Measurements from ENCODE around the gene GRID2. TPM values are rescaled to one million over a fixed set of nuclear protein-coding genes. Genes with fewer than 3 reads are reported as not detected.

The GRID2 gene
- polyA plus RNA-seq, 1 of the 3 experiments (the other 2 are of a cell fraction): not detected

- CTCF ChIA-PET: no interaction called here
Observed at GRCh38 chr4:93368968-93369367, 1065.2 kb downstream of the GRID2 start.

More at GRCh38 chr4:93368968-93369367, 1065.2 kb downstream of the GRID2 start:
- no peak for DNase-seq
- POLR2A ChIA-PET: no interaction called here
- Histone ChIP-seq H3K9ac (no peak overlapping the region), H3K4me1 (ENCODE audit: control insufficient read depth in 1 of 2, insufficient read depth in 2 of 2, low read depth in 1 of 2, low read length in 1 of 2) (no peaks in the 10 kb centered on the region), H3K9me3 (0 out of 2 replicates have a peak, but pooled peaks cover under 1% of the 10 kb centered on the region), H3K4me2 (no peak overlapping the region), H3K27ac (ENCODE audit: low read depth in 2 of 2, low read length in 1 of 2) (no peak overlapping the region), H3F3A (replicated peaks; ENCODE audit: insufficient read depth) (no peaks in the 10 kb centered on the region), H3K4me3 (ENCODE audit: low read depth in 2 of 2, low read length in 1 of 2) (no peak overlapping the region), H3K27me3 (ENCODE audit: insufficient read depth) (no peaks in the 10 kb centered on the region), H2AFZ (ENCODE audit: low read depth) (no peak overlapping the region), H3K79me2 (ENCODE audit: insufficient read depth) (no peaks in the 10 kb centered on the region), H4K20me1 (ENCODE audit: insufficient read depth) (no peaks in the 10 kb centered on the region), H3K36me3 (replicated peaks in 1 of 2; ENCODE audit: control insufficient read depth in 1 of 2, insufficient read depth in 2 of 2, low read length in 1 of 2) (no peaks in the 10 kb centered on the region), H3K9me2 (no peaks in the 10 kb centered on the region)
- WGBS (ENCODE audit: low lambda C conversion rate): 53% methylated on average over 4 of the region's 4 CpGs
- TF ChIP-seq ELF1 (IDR thresholded peaks at IDR 0.05) (no peak), POLR2AphosphoS5 (IDR thresholded peaks at IDR 0.05; ENCODE audit: low read depth, low read length) (no peak), RXRA (IDR thresholded peaks at IDR 0.05; ENCODE audit: borderline replicate concordance, low read depth) (no peak), TAF1 (IDR thresholded peaks at IDR 0.05; ENCODE audit: borderline replicate concordance, low read depth, low read length) (no peak), EZH2phosphoT487 (IDR thresholded peaks at IDR 0.05; ENCODE audit: borderline replicate concordance, low read depth) (no peak), RCOR1 (IDR thresholded peaks at IDR 0.05; ENCODE audit: low read length) (no peak), NFIC (IDR thresholded peaks at IDR 0.05; ENCODE audit: borderline replicate concordance) (no peak), MXI1 (IDR thresholded peaks at IDR 0.05; ENCODE audit: low read depth, low read length) (no peak), RAD21 (IDR thresholded peaks at IDR 0.05; ENCODE audit: low read length) (no peak), GABPA (IDR thresholded peaks at IDR 0.05; ENCODE audit: low read depth) (no peak), CTCF (IDR thresholded peaks at IDR 0.05) (no peak), MAX (IDR thresholded peaks at IDR 0.05; ENCODE audit: low read depth) (no peak), FOXM1 (IDR thresholded peaks at IDR 0.05; ENCODE audit: low read depth) (no peak), MEF2A (IDR thresholded peaks at IDR 0.05; ENCODE audit: borderline replicate concordance, low read depth) (no peak), IRF3 (IDR thresholded peaks at IDR 0.05; ENCODE audit: low read depth, low read length) (no peak), USF2 (IDR thresholded peaks at IDR 0.05; ENCODE audit: borderline replicate concordance, low read depth, low read length) (no peak), USF1 (IDR thresholded peaks at IDR 0.05; ENCODE audit: borderline replicate concordance, low read depth) (no peak), SMC3 (IDR thresholded peaks at IDR 0.05; ENCODE audit: low read depth, low read length) (no peak), REST (IDR thresholded peaks at IDR 0.05; ENCODE audit: low read depth, low read length) (no peak)

Data from SK-N-SH (cell line).